Right forelimb (tissue), 1 donor: ENCODE measurements around the gene EIF1B.

Experiments used
- DNase-seq: peaks from one replicate; pipeline ENCODE4 v3.0.0-alpha.2; 2018

Gene EIF1B

GRCh38 chr3:40355410-40355809 lies 45.9 kb downstream of the EIF1B start:
- DNase-seq: no peak

- no peak for DNase-seq
Observed at GRCh38 chr3:40358454-40358853, 48.9 kb downstream of the EIF1B start.
